Ascending aorta (tissue), 2 donors: ENCODE results near the gene GABARAP. TPM values are rescaled to one million over a fixed set of nuclear protein-coding genes. Genes with fewer than 3 reads are reported as not detected.

ENCODE experiments used
- DNase-seq, 2 donors: peaks; one replicate each; pipeline ENCODE4 v3.0.0-alpha.2; 2019; ENCODE audit warnings: low spot score in 2 of 2
- H3K27ac ChIP-seq, 2 donors: fragments of 200-600 bp; sonication (generic); one replicate each; pipeline ENCODE4 v1.5.1; 2016 to 2017; ENCODE audit warnings: mild to moderate bottlenecking in 1 of 2
- H3K27me3 ChIP-seq: fragments of 200-600 bp; sonication (generic); one replicate; pipeline ENCODE4 v1.5.1; 2017
- H3K36me3 ChIP-seq, 2 donors: fragments of 200-600 bp; sonication (generic); one replicate each; pipeline ENCODE4 v1.5.1; 2016
- H3K4me1 ChIP-seq, 2 donors: fragments of 200-600 bp; sonication (generic); one replicate each; pipeline ENCODE4 v1.5.1; 2016 to 2017; ENCODE audit warnings: mild to moderate bottlenecking in 1 of 2
- H3K4me3 ChIP-seq, 2 donors: fragments of 200-600 bp; sonication (generic); one replicate each; pipeline ENCODE4 v1.5.1; 2016 to 2017; ENCODE audit warnings: mild to moderate bottlenecking in 1 of 2
- H3K9me3 ChIP-seq, 2 donors: fragments of 200-600 bp; sonication (generic); one replicate each; pipeline ENCODE4 v1.5.1; 2016
- intact Hi-C: fragments of 100-400 bp; cut with DNase I; formaldehyde crosslinking; loops from one replicate; pipeline ENCODE4 v1.15.1; 2023
- total RNA-seq: library from RNA; depleted of rRNA; stranded (reverse); fragments of >200 nt; gene quantifications from one replicate; pipeline ENCODE4 v1.1.0, GENCODE V29; 2016
- TF ChIP-seq, protein P1 (sequence below), 3 experiments: fragments of 200-600 bp in 2 of 3; fragments of 450-650 bp in 1 of 3; sonication (generic) in 2 of 3; IDR thresholded peaks; one replicate each; pipeline ENCODE4 v1.5.1; 2016 to 2019; ENCODE audit warnings: antibody characterized with exemption in 3 of 3, mild to moderate bottlenecking in 1 of 3, moderate library complexity in 1 of 3

The GABARAP gene
- total RNA-seq, 1 donor from 2014 or later, result 422 TPM

DNA sequence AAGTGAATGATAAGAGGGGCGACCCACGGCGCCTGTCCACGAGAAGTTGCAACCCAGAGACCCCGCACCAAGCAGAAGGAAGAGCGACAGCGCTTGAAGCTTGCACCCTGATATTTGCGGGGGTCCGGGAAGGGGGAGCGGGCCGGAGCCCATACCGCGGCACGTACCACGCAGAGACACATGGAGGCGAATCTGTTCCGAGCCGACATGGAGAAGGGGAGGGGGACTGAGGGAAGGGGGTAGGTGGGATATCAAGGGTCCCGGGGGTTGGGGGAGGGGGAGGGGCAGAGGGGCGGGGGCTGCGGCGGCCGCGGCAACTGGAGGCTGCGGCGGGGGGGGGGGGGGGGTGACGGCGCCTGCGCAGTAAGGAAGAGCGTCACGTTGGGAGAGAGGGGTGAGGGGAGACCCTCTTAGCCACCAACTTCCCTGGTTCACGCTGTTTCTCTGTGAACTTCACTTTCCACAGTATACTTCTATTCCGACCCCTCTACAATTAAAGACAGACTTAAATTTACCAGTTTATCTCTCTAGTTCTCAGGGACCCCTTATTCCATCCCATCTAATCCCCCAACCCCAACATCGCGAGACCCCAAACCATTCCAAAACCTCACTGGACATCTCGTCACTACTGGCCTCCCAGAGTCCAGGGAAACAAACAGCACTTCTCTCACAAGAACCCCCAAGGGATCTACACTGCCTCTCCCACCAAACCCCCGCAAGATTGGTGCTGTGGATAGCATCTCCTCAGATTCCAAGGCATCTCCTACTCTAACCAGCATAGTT lies 30.6 kb downstream of the GABARAP start:
- Histone ChIP-seq H3K36me3 (no peaks in the 10 kb centered on the region), H3K27ac (no peak overlapping the region), H3K4me3 (no peak overlapping the region), H3K4me1 (peaks cover 11 to 12% of the 10 kb centered on the region in 2 donors), H3K27me3 (no peaks in the 10 kb centered on the region), H3K9me3 (no peaks in the 10 kb centered on the region)
- no peak for DNase-seq
- intact Hi-C loops, result loop anchor here (10.0 kb wide), 1 partner anchor 623 kb away; the partner anchor contains the start of gene KDM6B
- TF ChIP-seq, protein P1, sequence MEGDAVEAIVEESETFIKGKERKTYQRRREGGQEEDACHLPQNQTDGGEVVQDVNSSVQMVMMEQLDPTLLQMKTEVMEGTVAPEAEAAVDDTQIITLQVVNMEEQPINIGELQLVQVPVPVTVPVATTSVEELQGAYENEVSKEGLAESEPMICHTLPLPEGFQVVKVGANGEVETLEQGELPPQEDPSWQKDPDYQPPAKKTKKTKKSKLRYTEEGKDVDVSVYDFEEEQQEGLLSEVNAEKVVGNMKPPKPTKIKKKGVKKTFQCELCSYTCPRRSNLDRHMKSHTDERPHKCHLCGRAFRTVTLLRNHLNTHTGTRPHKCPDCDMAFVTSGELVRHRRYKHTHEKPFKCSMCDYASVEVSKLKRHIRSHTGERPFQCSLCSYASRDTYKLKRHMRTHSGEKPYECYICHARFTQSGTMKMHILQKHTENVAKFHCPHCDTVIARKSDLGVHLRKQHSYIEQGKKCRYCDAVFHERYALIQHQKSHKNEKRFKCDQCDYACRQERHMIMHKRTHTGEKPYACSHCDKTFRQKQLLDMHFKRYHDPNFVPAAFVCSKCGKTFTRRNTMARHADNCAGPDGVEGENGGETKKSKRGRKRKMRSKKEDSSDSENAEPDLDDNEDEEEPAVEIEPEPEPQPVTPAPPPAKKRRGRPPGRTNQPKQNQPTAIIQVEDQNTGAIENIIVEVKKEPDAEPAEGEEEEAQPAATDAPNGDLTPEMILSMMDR (IDR thresholded peaks at IDR 0.05), result no peak

DNA sequence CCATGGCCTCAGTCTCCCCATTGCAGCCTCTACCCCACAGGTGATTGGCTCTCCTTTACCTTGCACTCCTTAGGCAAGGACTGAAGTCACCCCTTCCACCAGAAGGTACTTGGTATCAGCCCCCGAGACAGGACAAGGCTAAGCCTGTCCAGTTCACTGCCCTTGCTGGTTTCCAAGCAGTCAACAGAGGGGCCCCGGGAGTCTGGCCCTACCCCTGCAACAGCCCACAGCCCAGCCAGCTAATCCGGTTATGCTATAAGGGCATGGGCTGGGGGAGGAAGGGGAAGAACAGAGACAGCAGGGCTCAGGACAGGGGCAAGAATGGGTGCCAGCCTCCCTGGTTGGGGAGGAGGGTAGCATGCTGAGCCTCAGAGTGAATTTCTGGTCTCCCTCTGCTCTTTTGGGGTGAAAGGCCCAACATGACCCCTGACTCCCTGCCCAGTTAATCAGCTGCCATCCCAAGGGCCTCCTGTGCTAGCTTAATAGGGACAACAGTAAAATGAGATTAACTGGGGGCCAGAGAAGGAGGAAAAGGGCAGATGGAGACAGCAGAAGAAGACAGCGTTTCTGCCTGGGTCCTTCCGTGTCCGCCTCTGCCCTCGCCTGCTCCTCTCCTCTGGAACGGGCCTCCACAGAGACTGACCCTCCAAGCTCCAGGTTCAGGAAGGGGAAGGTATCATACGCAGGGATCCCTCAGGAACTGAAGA lies 33.3 kb downstream of the GABARAP start:
- TF ChIP-seq, protein P1 (IDR thresholded peaks at IDR 0.05), result no peak

DNA sequence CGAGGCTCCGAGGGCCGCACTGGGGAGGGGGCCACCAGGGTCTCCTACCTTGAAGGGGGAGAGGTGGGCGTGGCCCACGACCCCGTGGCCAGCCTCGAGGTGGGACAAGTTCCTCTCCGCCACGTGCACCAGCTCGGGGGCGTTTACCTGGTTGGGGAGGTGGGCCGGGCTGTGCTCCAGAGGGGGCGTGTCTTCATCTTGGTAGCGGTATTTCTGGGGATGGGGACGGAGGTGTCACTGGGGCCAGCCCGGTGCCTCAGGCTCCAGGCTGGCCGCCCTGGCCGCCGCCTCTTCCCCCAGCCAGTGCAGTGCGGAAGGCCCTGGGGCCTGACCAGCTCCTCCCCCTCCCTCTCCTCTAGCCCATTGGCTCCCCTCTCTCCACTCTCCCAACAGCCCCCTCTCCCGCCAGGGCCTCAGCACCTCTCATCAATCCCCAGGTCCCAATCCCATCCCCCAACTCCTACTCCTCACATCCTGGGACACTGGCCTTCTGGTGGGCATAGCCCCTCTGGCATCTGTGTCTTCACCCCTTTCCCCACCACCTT lies 34.1 kb downstream of the GABARAP start:
- Histone ChIP-seq H3K36me3 (peaks cover 1 to 6% of the 10 kb centered on the region in 2 donors), H3K27me3 (no peaks in the 10 kb centered on the region), H3K27ac (no peak overlapping the region), H3K4me3 (no peak overlapping the region), H3K4me1 (peaks cover 0 to 10% of the 10 kb centered on the region in 2 donors), H3K9me3 (no peaks in the 10 kb centered on the region)
- intact Hi-C loops, result no loop called here
- DNase-seq, result no peak
- TF ChIP-seq, protein P1 (IDR thresholded peaks at IDR 0.05), result no peak

More for the DNA sequence above, 33.3 kb downstream of the GABARAP start:
- Histone ChIP-seq H3K36me3 (no peaks in the 10 kb centered on the region), H3K9me3 (no peaks in the 10 kb centered on the region), H3K27me3 (no peaks in the 10 kb centered on the region), H3K27ac (no peak overlapping the region), H3K4me1 (peaks cover 0 to 10% of the 10 kb centered on the region in 2 donors), H3K4me3 (no peak overlapping the region)
- intact Hi-C loops, result no loop called here
- DNase-seq, result no peak

DNA sequence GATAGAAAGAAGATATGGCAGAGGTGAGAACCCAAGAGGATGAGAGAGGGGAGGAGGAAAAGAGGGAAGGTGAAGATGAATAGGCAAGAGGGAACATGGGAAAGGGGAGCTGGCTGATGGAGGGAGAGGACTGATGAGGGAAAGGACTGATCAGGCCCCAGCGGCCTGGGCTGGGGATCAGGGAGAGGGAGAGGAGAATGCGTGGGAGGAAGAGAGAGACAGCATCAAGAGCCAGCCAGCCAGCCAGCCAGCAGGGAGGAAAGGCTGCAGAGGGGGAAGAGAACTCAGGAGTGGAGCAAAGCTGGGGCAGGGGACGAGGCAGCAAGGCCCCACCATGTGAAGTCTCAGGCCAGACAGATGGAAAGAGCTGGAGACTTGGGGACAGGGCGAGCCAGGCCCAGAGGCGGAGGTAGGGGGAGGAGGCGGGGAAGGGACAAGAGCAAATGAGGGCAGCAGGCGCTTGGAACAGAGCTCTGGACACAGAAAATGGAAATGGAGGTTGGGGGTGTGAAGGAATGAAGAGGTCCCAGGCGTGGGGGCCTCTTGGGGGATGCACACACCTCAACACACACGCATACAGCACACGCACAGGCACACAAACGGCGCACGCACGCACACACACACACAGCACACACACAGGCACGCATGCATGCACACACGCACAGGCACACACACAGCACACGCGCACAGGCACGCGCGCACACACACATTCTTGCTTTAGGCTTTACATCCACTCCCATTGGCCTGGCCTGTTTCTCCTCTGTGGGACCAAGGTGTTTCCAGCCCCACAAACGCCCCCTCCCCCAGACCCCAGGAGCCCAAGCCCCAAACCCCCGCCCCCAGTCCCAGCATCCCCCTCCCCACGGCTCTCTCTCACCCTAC lies 34.9 kb downstream of the GABARAP start:
- Histone ChIP-seq H3K9me3 (no peaks in the 10 kb centered on the region), H3K36me3 (peaks cover 8 to 13% of the 10 kb centered on the region in 2 donors), H3K4me3 (no peak overlapping the region), H3K4me1 (peaks cover 0 to 10% of the 10 kb centered on the region in 2 donors), H3K27ac (no peak overlapping the region), H3K27me3 (no peaks in the 10 kb centered on the region)
- intact Hi-C loops, result no loop called here
- TF ChIP-seq, protein P1 (IDR thresholded peaks at IDR 0.05), result no peak
- DNase-seq, result no peak

DNA sequence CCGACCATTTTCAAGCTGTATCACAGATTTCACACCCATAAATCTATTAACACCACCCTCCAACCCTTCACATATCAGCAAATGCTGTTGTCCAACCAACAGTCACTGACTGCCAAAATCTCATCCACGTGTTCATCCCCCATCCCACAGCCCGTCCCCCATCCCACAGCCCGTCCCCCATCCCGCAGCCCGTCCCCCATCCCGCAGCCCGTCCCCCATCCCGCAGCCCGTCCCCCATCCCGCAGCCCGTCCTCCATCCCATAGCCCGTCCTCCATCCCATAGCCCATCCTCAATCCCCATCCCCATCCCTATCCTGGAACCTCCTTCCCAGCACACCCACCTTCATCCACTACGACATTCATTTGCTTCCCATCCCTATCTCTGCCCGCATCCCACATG lies 36.7 kb downstream of the GABARAP start:
- TF ChIP-seq, protein P1 (IDR thresholded peaks at IDR 0.05), result no peak
- H3K27ac ChIP-seq, result peak overlapping the region; percentile 67 to 69

More for the DNA sequence above, 36.7 kb downstream of the GABARAP start:
- H3K36me3 ChIP-seq, result peaks cover 13 to 21% of the 10 kb centered on the region in 2 donors
- intact Hi-C loops, result loop anchor here (1.0 kb wide), 1 partner anchor 9 kb away; no protein-coding TSS in a partner anchor
- no peak for DNase-seq
- peak overlapping the region; percentile 55 to 71 for H3K4me3 ChIP-seq
- H3K27me3 ChIP-seq, result no peaks in the 10 kb centered on the region
- H3K9me3 ChIP-seq, result no peaks in the 10 kb centered on the region
- H3K4me1 ChIP-seq, result peaks cover 0 to 10% of the 10 kb centered on the region in 2 donors
